BJ (cell line): ENCODE results near the gene BTBD1. TPM values are rescaled to one million over a fixed set of nuclear protein-coding genes. Genes with fewer than 3 reads are reported as not detected.

Experiments
- CTCF ChIA-PET: fragments of 350-600 bp; formaldehyde crosslinking; extraction: SDS; loops from one replicate; lab custom pipeline; 2021; ENCODE audit warnings: antibody characterized with exemption, inconsistent platforms; lab: Yijun Ruan, JAX
- POLR2A ChIA-PET: fragments of 300-600 bp; sonication (Branson Sonifier 250); formaldehyde crosslinking; extraction: SDS; loops from one replicate; lab custom pipeline; 2021; ENCODE audit warnings: antibody characterized with exemption; lab: Charles Lee
- DNase-seq: peaks from one replicate; pipeline ENCODE4 v3.0.0-alpha.2; 2011; ENCODE audit warnings: low read depth
- H3K27me3 ChIP-seq: 2 replicates; pipeline ENCODE4 v1.6.0; 2011; ENCODE audit warnings: low read length; ENCODE audit not compliant: control insufficient read depth, insufficient read depth
- H3K36me3 ChIP-seq: 2 replicates; pipeline ENCODE4 v1.5.1; 2011; ENCODE audit warnings: low read length; ENCODE audit not compliant: control insufficient read depth, insufficient read depth
- H3K4me3 ChIP-seq: 2 replicates; pipeline ENCODE4 v1.5.1; 2011; ENCODE audit warnings: low read depth, mild to moderate bottlenecking, control low read depth, low read length
- polyA plus RNA-seq: library from polyadenylated mRNA; depleted of rRNA; stranded (reverse); fragments of >200 nt; gene quantifications from 2 replicates; pipeline ENCODE4 v1.2.3, GENCODE V29; 2011; rRNA removed
- small RNA-seq: library from RNA; depleted of rRNA; stranded (forward); fragments of <200 nt; gene quantifications from one replicate; pipeline ENCODE3, GENCODE V24; 2012; ENCODE audit warnings: low replicate concordance, low read depth; ENCODE audit not compliant: insufficient read length
- TF ChIP-seq, protein P1 (sequence below): IDR thresholded peaks from 2 replicates; pipeline ENCODE4 v1.5.1; 2011; ENCODE audit warnings: low read depth, mild to moderate bottlenecking, control low read depth, inconsistent platforms, low read length, moderate library complexity; ENCODE audit not compliant: insufficient read depth

Gene BTBD1
- polyA plus RNA-seq, 1 experiment = 35.0 TPM

GRCh38 chr15:82970078-82970686 is 96.9 kb downstream of the BTBD1 start:
- ChIA-PET POLR2A (no interaction called here), CTCF (no interaction called here)
- no peak for DNase-seq
- no peaks in the 10 kb centered on the region for H3K36me3 ChIP-seq
- no peak overlapping the region for H3K4me3 ChIP-seq
- TF ChIP-seq, protein P1, sequence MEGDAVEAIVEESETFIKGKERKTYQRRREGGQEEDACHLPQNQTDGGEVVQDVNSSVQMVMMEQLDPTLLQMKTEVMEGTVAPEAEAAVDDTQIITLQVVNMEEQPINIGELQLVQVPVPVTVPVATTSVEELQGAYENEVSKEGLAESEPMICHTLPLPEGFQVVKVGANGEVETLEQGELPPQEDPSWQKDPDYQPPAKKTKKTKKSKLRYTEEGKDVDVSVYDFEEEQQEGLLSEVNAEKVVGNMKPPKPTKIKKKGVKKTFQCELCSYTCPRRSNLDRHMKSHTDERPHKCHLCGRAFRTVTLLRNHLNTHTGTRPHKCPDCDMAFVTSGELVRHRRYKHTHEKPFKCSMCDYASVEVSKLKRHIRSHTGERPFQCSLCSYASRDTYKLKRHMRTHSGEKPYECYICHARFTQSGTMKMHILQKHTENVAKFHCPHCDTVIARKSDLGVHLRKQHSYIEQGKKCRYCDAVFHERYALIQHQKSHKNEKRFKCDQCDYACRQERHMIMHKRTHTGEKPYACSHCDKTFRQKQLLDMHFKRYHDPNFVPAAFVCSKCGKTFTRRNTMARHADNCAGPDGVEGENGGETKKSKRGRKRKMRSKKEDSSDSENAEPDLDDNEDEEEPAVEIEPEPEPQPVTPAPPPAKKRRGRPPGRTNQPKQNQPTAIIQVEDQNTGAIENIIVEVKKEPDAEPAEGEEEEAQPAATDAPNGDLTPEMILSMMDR = no peak
- no peaks in the 10 kb centered on the region; the same call in 1 of the 2 replicates for H3K27me3 ChIP-seq

GRCh38 chr15:82969353-82969752 is 97.7 kb downstream of the BTBD1 start:
- no peak for DNase-seq

GRCh38 chr15:82968066-82968465 is 99.0 kb downstream of the BTBD1 start:
- Histone ChIP-seq H3K4me3 (no peak overlapping the region), H3K36me3 (no peaks in the 10 kb centered on the region), H3K27me3 (no peaks in the 10 kb centered on the region; the same call in 1 of the 2 replicates)
- ChIA-PET CTCF (no interaction called here), POLR2A (no interaction called here)
- TF ChIP-seq, protein P1 = no peak
- DNase-seq = no peak

More at GRCh38 chr15:82969353-82969752, 97.7 kb downstream of the BTBD1 start:
- POLR2A ChIA-PET = no interaction called here
- CTCF ChIA-PET = no interaction called here
- H3K36me3 ChIP-seq = no peaks in the 10 kb centered on the region
- TF ChIP-seq, protein P1 = no peak
- H3K27me3 ChIP-seq = no peaks in the 10 kb centered on the region; the same call in 1 of the 2 replicates
- H3K4me3 ChIP-seq = no peak overlapping the region

GRCh38 chr15:82966671-82967071 is 100.4 kb downstream of the BTBD1 start:
- no peaks in the 10 kb centered on the region for H3K36me3 ChIP-seq
- H3K27me3 ChIP-seq = no peaks in the 10 kb centered on the region; the same call in 1 of the 2 replicates
- H3K4me3 ChIP-seq = no peak overlapping the region
- CTCF ChIA-PET = no interaction called here
- TF ChIP-seq, protein P1 = no peak
- POLR2A ChIA-PET = no interaction called here
- no peak for DNase-seq

Small RNA genes within 50 kb of the gene (small RNA-seq; reads per million reads assigned to genes)
- gene MIR4515 = not detected

Other genes starting within 250 kb of the BTBD1 start
- gene HOMER2, start 114.5 kb downstream of the BTBD1 start, polyA plus RNA-seq = 0.83 and 1.4 TPM in 2 replicates
- gene RAMAC, start 81.0 kb downstream of the BTBD1 start, polyA plus RNA-seq = 20.3 and 30.6 TPM in 2 replicates
- 17.9 and 21.1 TPM in 2 replicates for gene C15orf40, start 55.6 kb downstream of the BTBD1 start, polyA plus RNA-seq
- gene TM6SF1, start 40.4 kb upstream of the BTBD1 start, polyA plus RNA-seq = 3.2 and 3.8 TPM in 2 replicates
- 5.7 and 24.5 TPM in 2 replicates for gene HDGFL3, start 140.6 kb upstream of the BTBD1 start, polyA plus RNA-seq
- gene BNC1, start 217.4 kb upstream of the BTBD1 start, polyA plus RNA-seq = 1.1 and 1.4 TPM in 2 replicates